ENCODE data around the gene MISP. TPM values are rescaled to one million over a fixed set of nuclear protein-coding genes. Genes with fewer than 3 reads are reported as not detected.

The MISP gene
- total and polyA plus RNA-seq, 4 donors, result 0.40 to 0.66 (median 0.42) TPM

DNA sequence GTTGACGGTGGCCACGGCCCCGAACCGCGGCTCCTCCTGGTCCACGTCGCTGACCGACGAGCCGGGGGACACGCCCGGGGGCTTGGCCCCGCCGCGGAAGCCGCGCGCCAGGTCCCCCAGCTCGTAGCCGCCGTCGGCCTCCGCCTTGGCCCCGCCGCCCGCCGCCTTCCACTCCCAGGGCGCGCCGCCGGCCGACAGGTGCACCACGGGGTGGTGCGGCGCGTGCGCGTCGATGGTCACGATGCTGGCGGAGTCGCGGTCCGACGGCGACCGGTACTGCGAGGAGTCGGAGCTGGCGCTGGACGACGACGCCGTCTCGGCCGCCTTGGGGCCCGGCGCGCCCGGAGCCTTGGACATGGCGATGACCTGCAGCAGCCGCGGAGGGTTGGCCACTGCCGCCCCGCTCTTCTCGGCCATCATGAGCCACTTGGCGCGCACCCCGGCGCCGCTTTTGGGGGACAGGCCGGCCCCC, 61.9 kb downstream of the MISP start:
- Histone ChIP-seq H3K36me3 (ENCODE audit: control insufficient read depth, insufficient read depth, low read length) (peaks cover 89% of the 10 kb centered on the region), H3K4me3 (ENCODE audit: low read depth, low read length) (no peak overlapping the region), H3K27ac (ENCODE audit: low read depth, low read length) (no peak overlapping the region), H3K27me3 (ENCODE audit: control insufficient read depth, insufficient read depth, low read length) (no peaks in the 10 kb centered on the region), H3K9me3 (ENCODE audit: control insufficient read depth, insufficient read depth, low read length) (no peaks in the 10 kb centered on the region), H3K4me1 (ENCODE audit: control insufficient read depth, insufficient read depth, low read length) (no peaks in the 10 kb centered on the region)
- DNase-seq (ENCODE audit: low read depth in 4 of 6, low spot score in 6 of 6), result no peak
- WGBS (ENCODE audit: insufficient coverage), result 82% methylated on average over 66 of the region's 72 CpGs

DNA sequence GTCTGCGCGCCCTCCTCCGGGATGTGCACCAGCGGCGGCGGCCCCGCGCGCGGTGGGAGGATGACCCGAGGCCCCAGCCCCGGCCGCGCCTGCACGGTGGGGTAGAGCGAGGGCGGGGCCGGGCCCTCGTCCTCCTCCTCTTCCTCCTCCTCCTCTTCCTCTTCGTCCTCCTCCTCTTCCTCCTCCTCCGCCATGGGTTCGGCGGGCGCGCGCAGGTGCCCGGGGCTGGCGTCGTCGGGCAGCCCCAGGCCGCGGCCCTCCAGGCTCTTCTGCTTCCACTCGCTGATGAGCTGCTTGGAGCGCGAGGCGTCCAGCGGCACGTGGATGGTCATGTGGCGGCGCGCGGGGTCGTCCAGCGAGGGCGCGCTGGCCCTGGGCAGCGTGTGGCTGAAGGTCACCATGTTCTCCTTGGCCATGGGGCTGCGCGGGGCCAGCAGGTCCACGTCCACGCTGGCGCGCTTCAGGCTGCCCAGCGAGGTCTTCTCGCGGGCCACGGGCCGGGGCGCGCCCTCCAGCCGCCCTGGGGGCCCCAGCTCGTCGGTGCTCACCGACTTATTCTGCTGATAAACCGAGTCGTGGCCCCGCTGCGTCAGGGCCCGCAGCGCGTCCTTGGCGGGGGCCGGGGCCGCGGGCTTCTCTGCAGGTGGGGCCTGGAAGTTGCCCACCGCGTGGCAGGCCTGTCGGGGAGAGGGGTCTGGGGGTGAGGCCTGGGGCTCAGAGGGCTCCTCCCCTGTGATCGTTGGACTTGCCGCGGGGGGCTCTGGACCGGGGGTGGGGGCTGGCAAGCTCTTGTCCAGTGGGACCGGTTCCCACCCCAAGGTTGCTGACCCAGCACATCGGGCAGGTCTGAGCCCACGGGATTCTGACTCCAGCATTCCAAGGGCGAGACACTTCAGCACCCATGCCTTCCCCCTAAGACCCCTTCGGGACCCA, 62.6 kb downstream of the MISP start:
- H3K27ac ChIP-seq (ENCODE audit: low read depth, low read length), result no peak overlapping the region
- no peak for DNase-seq (ENCODE audit: low read depth in 4 of 6, low spot score in 6 of 6)
- no peak overlapping the region for H3K4me3 ChIP-seq (ENCODE audit: low read depth, low read length)
- peaks cover 85% of the 10 kb centered on the region for H3K36me3 ChIP-seq (ENCODE audit: control insufficient read depth, insufficient read depth, low read length)
- no peaks in the 10 kb centered on the region for H3K27me3 ChIP-seq (ENCODE audit: control insufficient read depth, insufficient read depth, low read length)
- no peaks in the 10 kb centered on the region for H3K9me3 ChIP-seq (ENCODE audit: control insufficient read depth, insufficient read depth, low read length)
- H3K4me1 ChIP-seq (ENCODE audit: control insufficient read depth, insufficient read depth, low read length), result no peaks in the 10 kb centered on the region
- 93% methylated on average over 76 of the region's 87 CpGs for WGBS (ENCODE audit: insufficient coverage)

Small RNA genes lying within 50 kb of the gene (small RNA-seq; reads per million reads assigned to genes)
- gene MIR3187 (ENCODE audit: low replicate concordance), result not detected

Other genes starting within 250 kb of the MISP start
- gene TPGS1, start 243.6 kb upstream of the MISP start, total RNA-seq, result 10 to 100 TPM in 1 of 2 donors, 1 to 10 TPM in 1; 9.9 to 23.9 TPM
- 10 to 100 TPM; 30.3 to 31.3 TPM for gene TPGS1, start 243.6 kb upstream of the MISP start, polyA plus RNA-seq (ENCODE audit: insufficient read length in 2 of 2)
- gene CDC34, start 219.4 kb upstream of the MISP start, total RNA-seq, result 10 to 100 TPM; 35.5 to 85.5 TPM
- 10 to 100 TPM; 86.6 to 92.0 TPM for gene CDC34, start 219.4 kb upstream of the MISP start, polyA plus RNA-seq (ENCODE audit: insufficient read length in 2 of 2)
- under 1 TPM in 1 of 2 donors, not detected in 1; 0.33 TPM for gene GZMM, start 207.1 kb upstream of the MISP start, total RNA-seq
- under 1 TPM; 0.55 to 0.68 TPM for gene GZMM, start 207.1 kb upstream of the MISP start, polyA plus RNA-seq (ENCODE audit: insufficient read length in 2 of 2)
- gene BSG, start 178.5 kb upstream of the MISP start, total RNA-seq, result 100 to 1,000 TPM; 177 to 638 TPM
- gene BSG, start 178.5 kb upstream of the MISP start, polyA plus RNA-seq (ENCODE audit: insufficient read length in 2 of 2), result 100 to 1,000 TPM; 484 to 623 TPM
- 10 to 100 TPM in 1 of 2 donors, 1 to 10 TPM in 1; 8.6 to 35.7 TPM for gene HCN2, start 161.2 kb upstream of the MISP start, total RNA-seq
- 10 to 100 TPM; 82.5 to 85.8 TPM for gene HCN2, start 161.2 kb upstream of the MISP start, polyA plus RNA-seq (ENCODE audit: insufficient read length in 2 of 2)
- gene POLRMT, start 117.6 kb upstream of the MISP start, total RNA-seq, result 10 to 100 TPM; 11.8 to 40.8 TPM
- gene POLRMT, start 117.6 kb upstream of the MISP start, polyA plus RNA-seq (ENCODE audit: insufficient read length in 2 of 2), result 10 to 100 TPM; 51.6 to 54.2 TPM
- 1 to 10 TPM in 1 of 2 donors, under 1 TPM in 1; 0.72 to 1.2 TPM for gene FGF22, start 111.2 kb upstream of the MISP start, total RNA-seq
- 1 to 10 TPM; 2.2 to 2.5 TPM for gene FGF22, start 111.2 kb upstream of the MISP start, polyA plus RNA-seq (ENCODE audit: insufficient read length in 2 of 2)
- 10 to 100 TPM; 13.4 to 20.3 TPM for gene RNF126, start 87.9 kb upstream of the MISP start, total RNA-seq
- 10 to 100 TPM; 50.9 to 61.6 TPM for gene RNF126, start 87.9 kb upstream of the MISP start, polyA plus RNA-seq (ENCODE audit: insufficient read length in 2 of 2)
- 10 to 100 TPM; 11.5 to 32.1 TPM for gene FSTL3, start 74.7 kb upstream of the MISP start, total RNA-seq
- gene FSTL3, start 74.7 kb upstream of the MISP start, polyA plus RNA-seq (ENCODE audit: insufficient read length in 2 of 2), result 10 to 100 TPM; 11.3 to 18.5 TPM
- gene PRSS57, start 55.7 kb upstream of the MISP start, total RNA-seq, result 1 to 10 TPM in 1 of 2 donors, under 1 TPM in 1; 0.33 to 1.1 TPM
- gene PRSS57, start 55.7 kb upstream of the MISP start, polyA plus RNA-seq (ENCODE audit: insufficient read length in 2 of 2), result under 1 TPM in 1 of 2 donors, not detected in 1; 0.15 TPM
- gene PALM, start 42.2 kb upstream of the MISP start, total RNA-seq, result 10 to 100 TPM; 48.8 to 72.4 TPM
- 100 to 1,000 TPM; 237 to 260 TPM for gene PALM, start 42.2 kb upstream of the MISP start, polyA plus RNA-seq (ENCODE audit: insufficient read length in 2 of 2)
- 10 to 100 TPM; 51.3 to 91.9 TPM for gene PTBP1, start 46.3 kb downstream of the MISP start, total RNA-seq
- gene PTBP1, start 46.3 kb downstream of the MISP start, polyA plus RNA-seq (ENCODE audit: insufficient read length in 2 of 2), result 100 to 1,000 TPM; 137 to 152 TPM
- gene PLPPR3, start 70.8 kb downstream of the MISP start, total RNA-seq, result 10 to 100 TPM; 26.1 to 29.3 TPM
- 100 to 1,000 TPM; 201 to 245 TPM for gene PLPPR3, start 70.8 kb downstream of the MISP start, polyA plus RNA-seq (ENCODE audit: insufficient read length in 2 of 2)
- 10 to 100 TPM in 1 of 2 donors, 1 to 10 TPM in 1; 2.0 to 14.2 TPM for gene AZU1, start 76.7 kb downstream of the MISP start, total RNA-seq
- 1 to 10 TPM; 3.0 to 3.6 TPM for gene AZU1, start 76.7 kb downstream of the MISP start, polyA plus RNA-seq (ENCODE audit: insufficient read length in 2 of 2)
- 10 to 100 TPM in 1 of 2 donors, 1 to 10 TPM in 1; 3.8 to 37.1 TPM for gene PRTN3, start 89.9 kb downstream of the MISP start, total RNA-seq
- under 1 TPM; 0.41 to 0.72 TPM for gene PRTN3, start 89.9 kb downstream of the MISP start, polyA plus RNA-seq (ENCODE audit: insufficient read length in 2 of 2)
- 10 to 100 TPM in 1 of 2 donors, under 1 TPM in 1; 0.99 to 23.5 TPM for gene ELANE, start 101.2 kb downstream of the MISP start, total RNA-seq
- under 1 TPM in 1 of 2 donors, not detected in 1; 0.18 TPM for gene ELANE, start 101.2 kb downstream of the MISP start, polyA plus RNA-seq (ENCODE audit: insufficient read length in 2 of 2)
- gene CFD, start 108.6 kb downstream of the MISP start, total RNA-seq, result 1 to 10 TPM; 4.2 to 6.5 TPM
- 1 to 10 TPM; 2.8 to 5.1 TPM for gene CFD, start 108.6 kb downstream of the MISP start, polyA plus RNA-seq (ENCODE audit: insufficient read length in 2 of 2)
- 10 to 100 TPM; 20.3 to 20.4 TPM for gene MED16, start 142.1 kb downstream of the MISP start, total RNA-seq
- gene MED16, start 142.1 kb downstream of the MISP start, polyA plus RNA-seq (ENCODE audit: insufficient read length in 2 of 2), result 10 to 100 TPM; 56.5 to 66.1 TPM
- gene RNU6-9, start 142.4 kb downstream of the MISP start, total RNA-seq, result not detected
- gene RNU6-9, start 142.4 kb downstream of the MISP start, polyA plus RNA-seq (ENCODE audit: insufficient read length in 2 of 2), result not detected
- 10 to 100 TPM; 20.9 to 23.6 TPM for gene R3HDM4, start 162.1 kb downstream of the MISP start, total RNA-seq
- 10 to 100 TPM; 71.6 to 72.2 TPM for gene R3HDM4, start 162.1 kb downstream of the MISP start, polyA plus RNA-seq (ENCODE audit: insufficient read length in 2 of 2)
- 1 to 10 TPM in 1 of 2 donors, under 1 TPM in 1; 0.50 to 2.1 TPM for gene KISS1R, start 166.2 kb downstream of the MISP start, total RNA-seq
- gene KISS1R, start 166.2 kb downstream of the MISP start, polyA plus RNA-seq (ENCODE audit: insufficient read length in 2 of 2), result 1 to 10 TPM; 2.3 to 2.7 TPM
- 10 to 100 TPM in 1 of 2 donors, 1 to 10 TPM in 1; 4.8 to 14.8 TPM for gene ARID3A, start 174.9 kb downstream of the MISP start, total RNA-seq
- 10 to 100 TPM in 1 of 2 donors, 1 to 10 TPM in 1; 7.2 to 10.5 TPM for gene ARID3A, start 174.9 kb downstream of the MISP start, polyA plus RNA-seq (ENCODE audit: insufficient read length in 2 of 2)
- gene WDR18, start 233.2 kb downstream of the MISP start, total RNA-seq, result 10 to 100 TPM; 37.4 to 41.7 TPM
- gene WDR18, start 233.2 kb downstream of the MISP start, polyA plus RNA-seq (ENCODE audit: insufficient read length in 2 of 2), result 10 to 100 TPM; 58.3 to 64.0 TPM
- gene GRIN3B, start 249.3 kb downstream of the MISP start, total RNA-seq, result under 1 TPM; 0.22 to 0.30 TPM
- 1 to 10 TPM; 1.3 to 1.5 TPM for gene GRIN3B, start 249.3 kb downstream of the MISP start, polyA plus RNA-seq (ENCODE audit: insufficient read length in 2 of 2)

Measured in spinal cord (tissue), 10 donors.